Keratinocyte (primary cell): ENCODE data around the gene CDH6. TPM values are rescaled to one million over a fixed set of nuclear protein-coding genes. Genes with fewer than 3 reads are reported as not detected.

Experiments
- DNase-seq: peaks from one replicate; pipeline ENCODE4 v3.0.0-alpha.2; 2011; ENCODE audit warnings: low read depth, missing footprints, low spot score
- FAIRE-seq: peaks from 2 replicates; lab custom pipeline; 2011; peaks lifted over from hg19 to GRCh38; lab: Jason Lieb, UNC
- H2AFZ ChIP-seq: 2 replicates; pipeline ENCODE4 v1.6.0; 2012; ENCODE audit warnings: low read length, control low read depth, inconsistent platforms; ENCODE audit not compliant: control insufficient read depth
- H3K27ac ChIP-seq: 2 replicates; pipeline ENCODE4 v1.5.1; 2011; ENCODE audit warnings: low read length; ENCODE audit not compliant: control insufficient read depth, insufficient read depth
- H3K27me3 ChIP-seq: 3 replicates; pipeline ENCODE4 v1.6.0; 2011; ENCODE audit warnings: low read length; ENCODE audit not compliant: control insufficient read depth, insufficient read depth; ENCODE audit errors: extremely low read depth
- H3K36me3 ChIP-seq, 2 experiments: 2 replicates in 1 of 2; 3 replicates in 1 of 2; pipeline ENCODE4 v1.5.1; 2011; ENCODE audit warnings: low read length in 2 of 2, mild to moderate bottlenecking in 1 of 2; ENCODE audit not compliant: control insufficient read depth in 2 of 2, insufficient read depth in 2 of 2; ENCODE audit errors: extremely low read depth in 1 of 2
- H3K4me1 ChIP-seq: 3 replicates; pipeline ENCODE4 v1.5.1; 2011; ENCODE audit warnings: low read length; ENCODE audit not compliant: control insufficient read depth, insufficient read depth; ENCODE audit errors: extremely low read depth
- H3K4me2 ChIP-seq: 3 replicates; pipeline ENCODE4 v1.6.0; 2011; ENCODE audit warnings: low read depth, low read length; ENCODE audit not compliant: control insufficient read depth, insufficient read depth; ENCODE audit errors: extremely low read depth
- H3K4me3 ChIP-seq, 3 experiments: fragments of 200-600 bp in 1 of 3; sonication (generic) in 1 of 3; 2 replicates in 2 of 3; 3 replicates in 1 of 3; pipeline ENCODE4 v1.5.1; 2011 to 2016; ENCODE audit warnings: low read length in 3 of 3, mild to moderate bottlenecking in 3 of 3, control low read depth in 2 of 3, inconsistent platforms in 1 of 3, low read depth in 1 of 3, mixed read lengths in 1 of 3, mixed run types in 1 of 3, moderate library complexity in 1 of 3; ENCODE audit not compliant: control insufficient read depth in 2 of 3, insufficient read depth in 2 of 3; ENCODE audit errors: extremely low read depth in 1 of 3
- H3K79me2 ChIP-seq: 2 replicates; pipeline ENCODE4 v1.6.0; 2012; ENCODE audit warnings: low read length; ENCODE audit not compliant: control insufficient read depth, insufficient read depth
- H3K9ac ChIP-seq: 3 replicates; pipeline ENCODE4 v1.6.0; 2011; ENCODE audit warnings: low read length; ENCODE audit not compliant: control insufficient read depth, insufficient read depth; ENCODE audit errors: extremely low read depth
- H3K9me1 ChIP-seq: 3 replicates; pipeline ENCODE4 v1.6.0; 2011; ENCODE audit warnings: low read length; ENCODE audit not compliant: control insufficient read depth, insufficient read depth; ENCODE audit errors: extremely low read depth
- H3K9me3 ChIP-seq: 2 replicates; pipeline ENCODE4 v1.5.1; 2012; ENCODE audit warnings: low read depth, low read length; ENCODE audit not compliant: control insufficient read depth
- H4K20me1 ChIP-seq: 3 replicates; pipeline ENCODE4 v1.6.0; 2011; ENCODE audit warnings: low read length; ENCODE audit not compliant: control insufficient read depth, insufficient read depth; ENCODE audit errors: extremely low read depth
- CTCF ChIP-seq, 3 experiments: IDR thresholded peaks in 1 of 3; conservative IDR thresholded peaks in 1 of 3; optimal IDR thresholded peaks in 1 of 3; 2 replicates in 2 of 3; 3 replicates in 1 of 3; pipeline versions ENCODE3 to v1.5.1; 2011; ENCODE audit warnings: low read length in 3 of 3, mild to moderate bottlenecking in 3 of 3, moderate library complexity in 2 of 3, control low read depth in 1 of 3, inconsistent platforms in 1 of 3; ENCODE audit not compliant: insufficient read depth in 2 of 3; ENCODE audit errors: extremely low read depth in 1 of 3
- EZH2 ChIP-seq: IDR thresholded peaks from one replicate; pipeline ENCODE4 v1.6.1; 2012; ENCODE audit warnings: inconsistent platforms, mild to moderate bottlenecking, low read length, moderate library complexity
- dilution Hi-C: fragments of 300-500 bp; cut with MboI; formaldehyde crosslinking; loops from one replicate; pipeline ENCODE4 v1.7.0; 2020; ENCODE audit warnings: low sequenced_read_pairs; ENCODE audit not compliant: extremely low pct_ligation_motif_present
- polyA plus RNA-seq, 5 experiments: library from polyadenylated mRNA; depleted of rRNA in 3 of 5; stranded (reverse) in 3 of 5; stranded (forward) in 1 of 5; unstranded in 1 of 5; fragments of >200 nt; gene quantifications; 1 replicate in 1 of 5; 2 replicates in 3 of 5; 3 replicates in 1 of 5; pipeline versions ENCODE4 v1.2.1 to v1.2.3, GENCODE V29; 2011 to 2012; ENCODE audit warnings: missing spikeins in 2 of 5, low read depth in 1 of 5, low replicate concordance in 1 of 5

CDH6 gene
- polyA plus RNA-seq, 1 donor (not counting 4 experiments of a cell fraction or from before 2014, with no cell fraction given): not detected

GRCh38 chr5:31237174-31237573, 43.7 kb downstream of the CDH6 start:
- no peaks in the 10 kb centered on the region for H3K9me3 ChIP-seq
- no peak for FAIRE-seq
- TF ChIP-seq CTCF (optimal IDR thresholded peaks at IDR 0.05 in 1 of 3, IDR thresholded peaks at IDR 0.05 in 1 of 3, conservative IDR thresholded peaks at IDR 0.05 in 1 of 3; ENCODE audit: extremely low read depth in 1 of 3, insufficient read depth in 2 of 3, low read length in 3 of 3): peak in 2 of 3 experiments; percentile 20 to 61
- TF ChIP-seq EZH2: no peak
- H3K9ac ChIP-seq: no peak overlapping the region
- no peaks in the 10 kb centered on the region for H3K79me2 ChIP-seq
- no peak overlapping the region for H3K4me2 ChIP-seq
- no peaks in the 10 kb centered on the region for H3K27me3 ChIP-seq
- H4K20me1 ChIP-seq: no peaks in the 10 kb centered on the region
- H3K9me1 ChIP-seq: no peaks in the 10 kb centered on the region
- dilution Hi-C loops: no loop called here
- H3K36me3 ChIP-seq: no peaks in the 10 kb centered on the region
- H2AFZ ChIP-seq: no peak overlapping the region
- no peak overlapping the region for H3K27ac ChIP-seq
- no peaks in the 10 kb centered on the region for H3K4me1 ChIP-seq
- DNase-seq: no peak
- no peak overlapping the region for H3K4me3 ChIP-seq

GRCh38 chr5:31238497-31238896, 45.0 kb downstream of the CDH6 start:
- no peaks in the 10 kb centered on the region for H3K4me1 ChIP-seq
- DNase-seq (no peak), FAIRE-seq (no peak)
- dilution Hi-C loops: no loop called here
- no peak overlapping the region for H3K27ac ChIP-seq
- no peaks in the 10 kb centered on the region for H3K9me3 ChIP-seq
- H3K36me3 ChIP-seq: no peaks in the 10 kb centered on the region
- no peak overlapping the region for H3K4me2 ChIP-seq
- no peaks in the 10 kb centered on the region for H3K27me3 ChIP-seq
- no peak overlapping the region for H3K4me3 ChIP-seq
- H4K20me1 ChIP-seq: no peaks in the 10 kb centered on the region
- no peaks in the 10 kb centered on the region for H3K9me1 ChIP-seq
- H3K9ac ChIP-seq: no peak overlapping the region
- TF ChIP-seq CTCF (optimal IDR thresholded peaks at IDR 0.05 in 1 of 3, IDR thresholded peaks at IDR 0.05 in 1 of 3, conservative IDR thresholded peaks at IDR 0.05 in 1 of 3; ENCODE audit: extremely low read depth in 1 of 3, insufficient read depth in 2 of 3, low read length in 3 of 3): no peak
- TF ChIP-seq EZH2: no peak
- H2AFZ ChIP-seq: no peak overlapping the region
- no peaks in the 10 kb centered on the region for H3K79me2 ChIP-seq
